ENCODE measurements around the gene PLXNA1.

Gene PLXNA1

DNA sequence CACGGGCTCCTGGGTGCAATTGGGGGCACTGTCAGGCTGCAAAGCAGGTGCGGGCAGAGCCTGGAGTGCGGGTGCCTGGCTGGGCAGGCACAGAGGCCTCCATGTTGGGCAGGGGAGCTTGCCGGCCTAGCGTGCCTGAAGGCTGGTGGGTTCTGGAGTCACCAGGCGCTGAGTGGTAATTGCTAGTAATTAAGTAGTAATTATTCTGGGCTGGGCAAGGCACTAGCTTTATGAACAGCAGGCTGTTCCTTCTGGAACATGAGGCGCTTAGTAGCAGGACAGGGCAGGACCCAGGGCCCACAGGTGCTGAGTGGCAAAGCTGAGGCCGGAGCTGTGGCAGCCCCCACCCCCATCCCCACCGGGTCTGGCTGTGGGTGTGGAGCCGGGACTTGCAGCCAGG is 25.3 kb downstream of the PLXNA1 start:
- TF ChIP-seq, protein P1, sequence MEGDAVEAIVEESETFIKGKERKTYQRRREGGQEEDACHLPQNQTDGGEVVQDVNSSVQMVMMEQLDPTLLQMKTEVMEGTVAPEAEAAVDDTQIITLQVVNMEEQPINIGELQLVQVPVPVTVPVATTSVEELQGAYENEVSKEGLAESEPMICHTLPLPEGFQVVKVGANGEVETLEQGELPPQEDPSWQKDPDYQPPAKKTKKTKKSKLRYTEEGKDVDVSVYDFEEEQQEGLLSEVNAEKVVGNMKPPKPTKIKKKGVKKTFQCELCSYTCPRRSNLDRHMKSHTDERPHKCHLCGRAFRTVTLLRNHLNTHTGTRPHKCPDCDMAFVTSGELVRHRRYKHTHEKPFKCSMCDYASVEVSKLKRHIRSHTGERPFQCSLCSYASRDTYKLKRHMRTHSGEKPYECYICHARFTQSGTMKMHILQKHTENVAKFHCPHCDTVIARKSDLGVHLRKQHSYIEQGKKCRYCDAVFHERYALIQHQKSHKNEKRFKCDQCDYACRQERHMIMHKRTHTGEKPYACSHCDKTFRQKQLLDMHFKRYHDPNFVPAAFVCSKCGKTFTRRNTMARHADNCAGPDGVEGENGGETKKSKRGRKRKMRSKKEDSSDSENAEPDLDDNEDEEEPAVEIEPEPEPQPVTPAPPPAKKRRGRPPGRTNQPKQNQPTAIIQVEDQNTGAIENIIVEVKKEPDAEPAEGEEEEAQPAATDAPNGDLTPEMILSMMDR (IDR thresholded peaks at IDR 0.05) = no peak

GRCh38 chr3:127009531-127009930 is 26.6 kb downstream of the PLXNA1 start:
- TF ChIP-seq, protein P1 (IDR thresholded peaks at IDR 0.05) = no peak

GRCh38 chr3:127011270-127011992 is 28.5 kb downstream of the PLXNA1 start:
- TF ChIP-seq, protein P1 (IDR thresholded peaks at IDR 0.05) = no peak

DNA sequence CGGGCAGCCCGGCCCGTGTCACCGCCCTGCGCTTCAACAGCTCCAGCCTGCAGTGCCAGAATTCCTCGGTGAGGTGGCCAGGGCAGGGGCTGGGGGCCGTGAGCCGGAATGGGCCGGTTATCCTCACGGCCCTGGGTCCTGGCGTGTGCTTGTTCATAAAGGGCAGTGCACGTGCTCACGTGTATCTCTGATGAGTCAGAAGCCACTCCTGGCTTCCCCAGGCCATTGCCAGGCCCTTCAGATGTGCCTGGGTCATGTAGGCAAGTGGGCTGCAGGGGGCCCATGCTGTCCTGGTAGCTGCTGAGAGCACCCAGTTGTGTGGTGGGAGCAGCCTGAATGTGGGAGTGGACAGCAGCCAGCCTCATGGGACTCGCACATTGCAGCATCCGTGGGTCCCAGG is 29.2 kb downstream of the PLXNA1 start:
- TF ChIP-seq, protein P1 (IDR thresholded peaks at IDR 0.05) = no peak

GRCh38 chr3:127013181-127013580 is 30.3 kb downstream of the PLXNA1 start:
- TF ChIP-seq, protein P1 (IDR thresholded peaks at IDR 0.05) = no peak

- TF ChIP-seq, protein P1 (IDR thresholded peaks at IDR 0.05) = no peak
These were observed 31.0 kb downstream of the PLXNA1 start for GRCh38 chr3:127013758-127014535.

GRCh38 chr3:127014536-127015281 is 31.8 kb downstream of the PLXNA1 start:
- TF ChIP-seq, protein P1 (IDR thresholded peaks at IDR 0.05) = no peak

Measured in LNCAP (cell line).